Mesenchymal stem cell (in vitro differentiated cells and primary cell): ENCODE results near the gene STK10.
"Not testable (repeated sequence)": the region's sequence is repeated elsewhere in the genome, so short reads cannot be mapped to it uniquely, and the experiment has no call there.

ENCODE experiments used
- DNase-seq: peaks from one replicate; pipeline ENCODE4 v3.0.0-alpha.2; 2013
- H2AFZ ChIP-seq: one replicate; pipeline ENCODE4 v1.6.1; 2013; ENCODE audit warnings: low read depth, mild to moderate bottlenecking, control low read depth, inconsistent platforms, low read length, moderate library complexity
- H2AK5ac ChIP-seq: 2 replicates; pipeline ENCODE4 v1.6.1; 2013; ENCODE audit warnings: low read length, moderate library complexity, mild to moderate bottlenecking, inconsistent platforms; ENCODE audit not compliant: severe bottlenecking
- H2BK120ac ChIP-seq: one replicate; pipeline ENCODE4 v1.6.1; 2013; ENCODE audit warnings: low read depth, mild to moderate bottlenecking, inconsistent platforms, low read length, moderate library complexity
- H2BK12ac ChIP-seq, 2 experiments: one replicate each; pipeline ENCODE4 v1.6.1; 2013; ENCODE audit warnings: inconsistent platforms in 2 of 2, low read length in 2 of 2, mild to moderate bottlenecking in 2 of 2, moderate library complexity in 2 of 2, control low read depth in 1 of 2
- H2BK15ac ChIP-seq: one replicate; pipeline ENCODE4 v1.6.1; 2013; ENCODE audit warnings: mild to moderate bottlenecking, low read depth, inconsistent platforms; ENCODE audit not compliant: poor library complexity, severe bottlenecking
- H2BK5ac ChIP-seq: 2 replicates; pipeline ENCODE4 v1.6.1; 2013; ENCODE audit warnings: low read depth, mild to moderate bottlenecking, low read length, control low read depth, inconsistent platforms; ENCODE audit not compliant: poor library complexity, severe bottlenecking
- H3K14ac ChIP-seq, 2 experiments: one replicate each; pipeline ENCODE4 v1.6.1; 2013; ENCODE audit warnings: inconsistent platforms in 2 of 2, low read length in 2 of 2, control low read depth in 1 of 2, mild to moderate bottlenecking in 1 of 2, moderate library complexity in 1 of 2
- H3K18ac ChIP-seq, 2 experiments: one replicate each; pipeline ENCODE4 v1.6.1; 2013; ENCODE audit warnings: inconsistent platforms in 2 of 2, low read length in 2 of 2, control low read depth in 1 of 2, low read depth in 1 of 2, mild to moderate bottlenecking in 1 of 2
- H3K23ac ChIP-seq, 2 experiments: one replicate each; pipeline ENCODE4 v1.6.1; 2013; ENCODE audit warnings: inconsistent platforms in 2 of 2, low read length in 2 of 2, mild to moderate bottlenecking in 2 of 2, moderate library complexity in 2 of 2, control low read depth in 1 of 2
- H3K27ac ChIP-seq: 2 replicates; pipeline ENCODE4 v1.5.1; 2013; ENCODE audit warnings: mild to moderate bottlenecking, moderate library complexity, low read length, control low read depth, inconsistent platforms; ENCODE audit not compliant: poor library complexity, severe bottlenecking
- H3K27me3 ChIP-seq, 2 experiments: 2 replicates each; pipeline versions ENCODE4 v1.6.1 to v1.7.0; 2013; ENCODE audit warnings: low read length in 2 of 2, mild to moderate bottlenecking in 2 of 2, moderate library complexity in 2 of 2, control low read depth in 1 of 2, inconsistent platforms in 1 of 2; ENCODE audit not compliant: control insufficient read depth in 1 of 2, insufficient read depth in 1 of 2
- H3K36me3 ChIP-seq, 2 experiments: 2 replicates each; pipeline versions ENCODE4 v1.6.1 to v1.7.0; 2013; ENCODE audit warnings: low read length in 2 of 2, control low read depth in 1 of 2, inconsistent platforms in 1 of 2, low read depth in 1 of 2, mild to moderate bottlenecking in 1 of 2; ENCODE audit not compliant: insufficient read depth in 2 of 2, control insufficient read depth in 1 of 2
- H3K4ac ChIP-seq, 2 experiments: one replicate each; pipeline ENCODE4 v1.6.1; 2013; ENCODE audit warnings: inconsistent platforms in 2 of 2, low read length in 2 of 2, mild to moderate bottlenecking in 2 of 2, moderate library complexity in 2 of 2, control low read depth in 1 of 2, low read depth in 1 of 2
- H3K4me1 ChIP-seq: 2 replicates; pipeline ENCODE4 v1.6.1; 2013; ENCODE audit warnings: low read depth, low read length, control low read depth; ENCODE audit not compliant: control insufficient read depth, insufficient read depth
- H3K4me2 ChIP-seq: 2 replicates; pipeline ENCODE4 v1.6.1; 2013; ENCODE audit warnings: low read length, mild to moderate bottlenecking, inconsistent platforms; ENCODE audit not compliant: poor library complexity, severe bottlenecking
- H3K4me3 ChIP-seq, 2 experiments: 2 replicates each; pipeline versions ENCODE4 v1.5.1 to v1.7.0; 2013; ENCODE audit warnings: low read length in 2 of 2, mild to moderate bottlenecking in 2 of 2, control low read depth in 1 of 2, low read depth in 1 of 2; ENCODE audit not compliant: insufficient read depth in 1 of 2
- H3K79me1 ChIP-seq: replicated peaks from 2 replicates; pipeline ENCODE4 v1.6.1; 2013; ENCODE audit warnings: mild to moderate bottlenecking, control low read depth, low read length, inconsistent platforms; ENCODE audit not compliant: poor library complexity, severe bottlenecking
- H3K9ac ChIP-seq: 2 replicates; pipeline ENCODE4 v1.7.0; 2013; ENCODE audit warnings: mild to moderate bottlenecking, low read length, moderate library complexity
- H3K9me3 ChIP-seq: 2 replicates; pipeline ENCODE4 v1.7.0; 2013; ENCODE audit warnings: mild to moderate bottlenecking, low read length; ENCODE audit not compliant: control insufficient read depth
- H4K8ac ChIP-seq: one replicate; pipeline ENCODE4 v1.6.1; 2013; ENCODE audit warnings: inconsistent platforms, mild to moderate bottlenecking, low read length, moderate library complexity
- H4K91ac ChIP-seq: one replicate; pipeline ENCODE4 v1.6.1; 2013; ENCODE audit warnings: mild to moderate bottlenecking, low read length, inconsistent platforms
- WGBS: methylation state at CpG from one replicate; pipeline ENCODE4 v1.1.7; 2013; ENCODE audit warnings: mixed read lengths; 5-methylcytosine and 5-hydroxymethylcytosine counted together

The STK10 gene

GRCh38 chr5:172209714-172210113, 21.7 kb upstream of the STK10 start:
- no peak overlapping the region for H3K18ac ChIP-seq
- H3K27ac ChIP-seq = no peak overlapping the region
- peaks cover 17 to 44% of the 10 kb centered on the region in 2 experiments for H3K36me3 ChIP-seq
- no peak overlapping the region for H2BK12ac ChIP-seq
- no peak overlapping the region for H4K8ac ChIP-seq
- H3K79me1 ChIP-seq = peaks cover 31% of the 10 kb centered on the region
- 94% methylated on average over 2 of the region's 2 CpGs for WGBS
- H2AK5ac ChIP-seq = no peak overlapping the region
- H2BK120ac ChIP-seq = no peak overlapping the region
- H3K14ac ChIP-seq = no peak overlapping the region
- DNase-seq = no peak
- H2AFZ ChIP-seq = no peak overlapping the region
- no peaks in the 10 kb centered on the region for H3K27me3 ChIP-seq
- no peak overlapping the region for H3K23ac ChIP-seq
- H3K4me1 ChIP-seq = peaks cover 2% of the 10 kb centered on the region
- H3K4me3 ChIP-seq = no peak overlapping the region
- H3K9me3 ChIP-seq = no peaks in the 10 kb centered on the region
- H2BK15ac ChIP-seq = no peak overlapping the region
- H2BK5ac ChIP-seq = no peak overlapping the region
- H4K91ac ChIP-seq = no peak overlapping the region
- no peak overlapping the region for H3K9ac ChIP-seq
- H3K4ac ChIP-seq = no peak overlapping the region
- no peak overlapping the region for H3K4me2 ChIP-seq

- H2AFZ ChIP-seq = no peak overlapping the region
- peaks cover 11 to 40% of the 10 kb centered on the region in 2 experiments for H3K36me3 ChIP-seq
- WGBS = 94% methylated on average over 2 of the region's 3 CpGs
- H2BK12ac ChIP-seq = no peak overlapping the region
- H2BK5ac ChIP-seq = no peak overlapping the region
- no peak overlapping the region for H3K14ac ChIP-seq
- H3K9me3 ChIP-seq = no peaks in the 10 kb centered on the region
- H2AK5ac ChIP-seq = no peak overlapping the region
- no peak overlapping the region for H2BK120ac ChIP-seq
- no peak overlapping the region for H2BK15ac ChIP-seq
- no peak overlapping the region for H3K9ac ChIP-seq
- no peak overlapping the region for H4K8ac ChIP-seq
- no peak overlapping the region for H3K18ac ChIP-seq
- H3K4ac ChIP-seq = no peak overlapping the region
- DNase-seq = no peak
- no peak overlapping the region for H3K27ac ChIP-seq
- no peak overlapping the region for H3K23ac ChIP-seq
- no peak overlapping the region for H4K91ac ChIP-seq
- H3K4me2 ChIP-seq = no peak overlapping the region
- peaks cover 23% of the 10 kb centered on the region for H3K79me1 ChIP-seq
- no peaks in the 10 kb centered on the region for H3K27me3 ChIP-seq
- no peaks in the 10 kb centered on the region for H3K4me1 ChIP-seq
- no peak overlapping the region for H3K4me3 ChIP-seq
Measured at GRCh38 chr5:172207511-172207910, 19.5 kb upstream of the STK10 start.

DNA sequence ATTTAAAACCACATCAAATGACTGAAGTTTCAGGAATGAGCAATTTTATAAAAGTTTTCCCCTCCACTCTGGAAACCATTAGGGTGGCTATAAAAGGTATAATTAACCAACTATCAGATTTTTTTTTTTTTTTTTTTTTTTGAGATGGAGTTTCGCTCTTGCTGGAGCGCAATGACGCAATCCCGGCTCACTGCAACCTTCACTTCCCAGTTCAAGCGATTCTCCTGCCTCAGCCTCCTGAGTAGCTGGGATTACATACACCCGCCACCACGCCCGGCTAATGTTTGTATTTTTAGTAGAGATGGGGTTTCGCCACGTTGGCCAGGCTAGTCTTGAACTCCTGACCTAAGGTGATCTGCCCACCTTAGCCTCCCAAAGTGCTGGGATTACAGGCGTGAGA, 18.0 kb upstream of the STK10 start:
- not testable (repeated sequence) for H3K4me3 ChIP-seq, H3K18ac ChIP-seq, H3K9me3 ChIP-seq, H3K4ac ChIP-seq, DNase-seq, H2BK120ac ChIP-seq, H2BK5ac ChIP-seq, H3K9ac ChIP-seq, H2AK5ac ChIP-seq, H4K91ac ChIP-seq, H2BK12ac ChIP-seq, H2BK15ac ChIP-seq, H4K8ac ChIP-seq, H3K4me1 ChIP-seq, H3K23ac ChIP-seq, H3K27ac ChIP-seq, H3K4me2 ChIP-seq, H2AFZ ChIP-seq, H3K27me3 ChIP-seq, H3K14ac ChIP-seq
- Histone ChIP-seq H3K79me1 (peaks cover 17% of the 10 kb centered on the region), H3K36me3 (peaks cover 6 to 27% of the 10 kb centered on the region in 2 experiments)
- 98% methylated on average over 8 of the region's 11 CpGs for WGBS

GRCh38 chr5:172200476-172200875, 12.5 kb upstream of the STK10 start:
- Histone ChIP-seq H3K18ac (no peak overlapping the region), H2AK5ac (no peak overlapping the region), H3K4me2 (no peak overlapping the region), H4K91ac (no peak overlapping the region), H3K14ac (no peak overlapping the region), H3K27me3 (peaks cover 0 to under 1% of the 10 kb centered on the region in 2 experiments), H2BK15ac (no peak overlapping the region), H3K27ac (no peak overlapping the region), H3K4ac (no peak overlapping the region), H2AFZ (no peak overlapping the region), H2BK12ac (no peak overlapping the region), H4K8ac (no peak overlapping the region), H2BK5ac (no peak overlapping the region), H3K79me1 (peaks cover 3% of the 10 kb centered on the region), H3K23ac (no peak overlapping the region), H2BK120ac (no peak overlapping the region), H3K36me3 (no peaks in the 10 kb centered on the region), H3K4me1 (no peaks in the 10 kb centered on the region), H3K4me3 (no peak overlapping the region), H3K9ac (no peak overlapping the region), H3K9me3 (no peaks in the 10 kb centered on the region)
- 98% methylated on average over 4 of the region's 6 CpGs for WGBS
- no peak for DNase-seq
